Keratinocyte (primary cell): ENCODE measurements around the gene MRGPRD. TPM values are rescaled to one million over a fixed set of nuclear protein-coding genes. Genes with fewer than 3 reads are reported as not detected.

ENCODE experiments used
- DNase-seq: peaks from one replicate; pipeline ENCODE4 v3.0.0-alpha.2; 2011; ENCODE audit warnings: low read depth, missing footprints, low spot score
- FAIRE-seq: peaks from 2 replicates; lab custom pipeline; 2011; peaks lifted over from hg19 to GRCh38; lab: Jason Lieb, UNC
- H2AFZ ChIP-seq: 2 replicates; pipeline ENCODE4 v1.6.0; 2012; ENCODE audit warnings: low read length, control low read depth, inconsistent platforms; ENCODE audit not compliant: control insufficient read depth
- H3K27ac ChIP-seq: 2 replicates; pipeline ENCODE4 v1.5.1; 2011; ENCODE audit warnings: low read length; ENCODE audit not compliant: control insufficient read depth, insufficient read depth
- H3K27me3 ChIP-seq: 3 replicates; pipeline ENCODE4 v1.6.0; 2011; ENCODE audit warnings: low read length; ENCODE audit not compliant: control insufficient read depth, insufficient read depth; ENCODE audit errors: extremely low read depth
- H3K36me3 ChIP-seq, 2 experiments: 2 replicates in 1 of 2; 3 replicates in 1 of 2; pipeline ENCODE4 v1.5.1; 2011; ENCODE audit warnings: low read length in 2 of 2, mild to moderate bottlenecking in 1 of 2; ENCODE audit not compliant: control insufficient read depth in 2 of 2, insufficient read depth in 2 of 2; ENCODE audit errors: extremely low read depth in 1 of 2
- H3K4me1 ChIP-seq: 3 replicates; pipeline ENCODE4 v1.5.1; 2011; ENCODE audit warnings: low read length; ENCODE audit not compliant: control insufficient read depth, insufficient read depth; ENCODE audit errors: extremely low read depth
- H3K4me2 ChIP-seq: 3 replicates; pipeline ENCODE4 v1.6.0; 2011; ENCODE audit warnings: low read depth, low read length; ENCODE audit not compliant: control insufficient read depth, insufficient read depth; ENCODE audit errors: extremely low read depth
- H3K4me3 ChIP-seq, 3 experiments: fragments of 200-600 bp in 1 of 3; sonication (generic) in 1 of 3; 2 replicates in 2 of 3; 3 replicates in 1 of 3; pipeline ENCODE4 v1.5.1; 2011 to 2016; ENCODE audit warnings: low read length in 3 of 3, mild to moderate bottlenecking in 3 of 3, control low read depth in 2 of 3, inconsistent platforms in 1 of 3, low read depth in 1 of 3, mixed read lengths in 1 of 3, mixed run types in 1 of 3, moderate library complexity in 1 of 3; ENCODE audit not compliant: control insufficient read depth in 2 of 3, insufficient read depth in 2 of 3; ENCODE audit errors: extremely low read depth in 1 of 3
- H3K79me2 ChIP-seq: 2 replicates; pipeline ENCODE4 v1.6.0; 2012; ENCODE audit warnings: low read length; ENCODE audit not compliant: control insufficient read depth, insufficient read depth
- H3K9ac ChIP-seq: 3 replicates; pipeline ENCODE4 v1.6.0; 2011; ENCODE audit warnings: low read length; ENCODE audit not compliant: control insufficient read depth, insufficient read depth; ENCODE audit errors: extremely low read depth
- H3K9me1 ChIP-seq: 3 replicates; pipeline ENCODE4 v1.6.0; 2011; ENCODE audit warnings: low read length; ENCODE audit not compliant: control insufficient read depth, insufficient read depth; ENCODE audit errors: extremely low read depth
- H3K9me3 ChIP-seq: 2 replicates; pipeline ENCODE4 v1.5.1; 2012; ENCODE audit warnings: low read depth, low read length; ENCODE audit not compliant: control insufficient read depth
- H4K20me1 ChIP-seq: 3 replicates; pipeline ENCODE4 v1.6.0; 2011; ENCODE audit warnings: low read length; ENCODE audit not compliant: control insufficient read depth, insufficient read depth; ENCODE audit errors: extremely low read depth
- EZH2 ChIP-seq: IDR thresholded peaks from one replicate; pipeline ENCODE4 v1.6.1; 2012; ENCODE audit warnings: inconsistent platforms, mild to moderate bottlenecking, low read length, moderate library complexity
- dilution Hi-C: fragments of 300-500 bp; cut with MboI; formaldehyde crosslinking; loops from one replicate; pipeline ENCODE4 v1.7.0; 2020; ENCODE audit warnings: low sequenced_read_pairs; ENCODE audit not compliant: extremely low pct_ligation_motif_present
- polyA plus RNA-seq, 5 experiments: library from polyadenylated mRNA; depleted of rRNA in 3 of 5; stranded (reverse) in 3 of 5; stranded (forward) in 1 of 5; unstranded in 1 of 5; fragments of >200 nt; gene quantifications; 1 replicate in 1 of 5; 2 replicates in 3 of 5; 3 replicates in 1 of 5; pipeline versions ENCODE4 v1.2.1 to v1.2.3, GENCODE V29; 2011 to 2012; ENCODE audit warnings: missing spikeins in 2 of 5, low read depth in 1 of 5, low replicate concordance in 1 of 5
- TF ChIP-seq, protein P1 (sequence below), 3 experiments: IDR thresholded peaks in 1 of 3; conservative IDR thresholded peaks in 1 of 3; optimal IDR thresholded peaks in 1 of 3; 2 replicates in 2 of 3; 3 replicates in 1 of 3; pipeline versions ENCODE3 to v1.5.1; 2011; ENCODE audit warnings: low read length in 3 of 3, mild to moderate bottlenecking in 3 of 3, moderate library complexity in 2 of 3, control low read depth in 1 of 3, inconsistent platforms in 1 of 3; ENCODE audit not compliant: insufficient read depth in 2 of 3; ENCODE audit errors: extremely low read depth in 1 of 3

MRGPRD gene
- polyA plus RNA-seq, 1 donor (not counting 4 experiments of a cell fraction or from before 2014, with no cell fraction given) = not detected

- DNase-seq = no peak
- Histone ChIP-seq H3K4me3 (no peak overlapping the region), H3K9me1 (no peaks in the 10 kb centered on the region), H3K9ac (no peak overlapping the region), H3K9me3 (no peaks in the 10 kb centered on the region), H3K4me2 (no peak overlapping the region), H3K79me2 (no peaks in the 10 kb centered on the region), H3K27ac (no peak overlapping the region), H2AFZ (no peak overlapping the region), H3K36me3 (peaks cover 12 to 31% of the 10 kb centered on the region in 2 experiments), H3K4me1 (no peaks in the 10 kb centered on the region), H4K20me1 (no peaks in the 10 kb centered on the region), H3K27me3 (no peaks in the 10 kb centered on the region)
- dilution Hi-C loops = no loop called here
- TF ChIP-seq EZH2 = no peak
- TF ChIP-seq, protein P1, sequence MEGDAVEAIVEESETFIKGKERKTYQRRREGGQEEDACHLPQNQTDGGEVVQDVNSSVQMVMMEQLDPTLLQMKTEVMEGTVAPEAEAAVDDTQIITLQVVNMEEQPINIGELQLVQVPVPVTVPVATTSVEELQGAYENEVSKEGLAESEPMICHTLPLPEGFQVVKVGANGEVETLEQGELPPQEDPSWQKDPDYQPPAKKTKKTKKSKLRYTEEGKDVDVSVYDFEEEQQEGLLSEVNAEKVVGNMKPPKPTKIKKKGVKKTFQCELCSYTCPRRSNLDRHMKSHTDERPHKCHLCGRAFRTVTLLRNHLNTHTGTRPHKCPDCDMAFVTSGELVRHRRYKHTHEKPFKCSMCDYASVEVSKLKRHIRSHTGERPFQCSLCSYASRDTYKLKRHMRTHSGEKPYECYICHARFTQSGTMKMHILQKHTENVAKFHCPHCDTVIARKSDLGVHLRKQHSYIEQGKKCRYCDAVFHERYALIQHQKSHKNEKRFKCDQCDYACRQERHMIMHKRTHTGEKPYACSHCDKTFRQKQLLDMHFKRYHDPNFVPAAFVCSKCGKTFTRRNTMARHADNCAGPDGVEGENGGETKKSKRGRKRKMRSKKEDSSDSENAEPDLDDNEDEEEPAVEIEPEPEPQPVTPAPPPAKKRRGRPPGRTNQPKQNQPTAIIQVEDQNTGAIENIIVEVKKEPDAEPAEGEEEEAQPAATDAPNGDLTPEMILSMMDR (optimal IDR thresholded peaks at IDR 0.05 in 1 of 3, IDR thresholded peaks at IDR 0.05 in 1 of 3, conservative IDR thresholded peaks at IDR 0.05 in 1 of 3; ENCODE audit: extremely low read depth in 1 of 3, insufficient read depth in 2 of 3, low read length in 3 of 3) = no peak
- no peak for FAIRE-seq
These were observed 48.9 kb downstream of the MRGPRD start for GRCh38 chr11:68931911-68932310.

GRCh38 chr11:68930991-68931855 is 49.6 kb downstream of the MRGPRD start:
- no peak for FAIRE-seq
- Histone ChIP-seq H3K4me3 (no peak overlapping the region), H3K9me3 (no peaks in the 10 kb centered on the region), H3K9me1 (no peaks in the 10 kb centered on the region), H4K20me1 (no peaks in the 10 kb centered on the region), H3K36me3 (peaks cover 12 to 31% of the 10 kb centered on the region in 2 experiments), H2AFZ (no peak overlapping the region), H3K27ac (no peak overlapping the region), H3K27me3 (no peaks in the 10 kb centered on the region), H3K4me1 (no peaks in the 10 kb centered on the region), H3K9ac (no peak overlapping the region), H3K4me2 (no peak overlapping the region), H3K79me2 (no peaks in the 10 kb centered on the region)
- DNase-seq = no peak
- TF ChIP-seq, protein P1 (optimal IDR thresholded peaks at IDR 0.05 in 1 of 3, IDR thresholded peaks at IDR 0.05 in 1 of 3, conservative IDR thresholded peaks at IDR 0.05 in 1 of 3; ENCODE audit: extremely low read depth in 1 of 3, insufficient read depth in 2 of 3, low read length in 3 of 3) = no peak
- TF ChIP-seq EZH2 = no peak
- dilution Hi-C loops = no loop called here

Other genes with a start within 250 kb of the MRGPRD start
- gene TESMIN, start 229.5 kb downstream of the MRGPRD start, polyA plus RNA-seq = 2.4 to 4.9 TPM (median 4.0 TPM) in 3 replicates
- 12.0 to 25.5 TPM (median 12.9 TPM) in 3 replicates for gene CPT1A, start 139.1 kb downstream of the MRGPRD start, polyA plus RNA-seq
- gene MRPL21, start 77.2 kb downstream of the MRGPRD start, polyA plus RNA-seq = 85.8 to 120 TPM (median 115 TPM) in 3 replicates
- gene IGHMBP2, start 77.1 kb downstream of the MRGPRD start, polyA plus RNA-seq = 6.2 to 10.0 TPM (median 7.3 TPM) in 3 replicates
- gene MRGPRF, start 32.3 kb upstream of the MRGPRD start, polyA plus RNA-seq = 0.02 to 0.04 TPM in 2 of 3 replicates, not detected in the other
- gene TPCN2, start 67.9 kb upstream of the MRGPRD start, polyA plus RNA-seq = 7.7 to 12.0 TPM (median 10.0 TPM) in 3 replicates
- gene SMIM38, start 174.9 kb upstream of the MRGPRD start, polyA plus RNA-seq = not detected in 3 replicates